NCI-H82 (cell line): ENCODE measurements around the gene TP73.

Experiments used
- DNase-seq: peaks from one replicate; lab custom pipeline; 2025; lab: John Stamatoyannopoulos, UW

The TP73 gene

GRCh38 chr1:3672971-3673361 lies 20.6 kb downstream of the TP73 start:
- DNase-seq, result no peak

DNA sequence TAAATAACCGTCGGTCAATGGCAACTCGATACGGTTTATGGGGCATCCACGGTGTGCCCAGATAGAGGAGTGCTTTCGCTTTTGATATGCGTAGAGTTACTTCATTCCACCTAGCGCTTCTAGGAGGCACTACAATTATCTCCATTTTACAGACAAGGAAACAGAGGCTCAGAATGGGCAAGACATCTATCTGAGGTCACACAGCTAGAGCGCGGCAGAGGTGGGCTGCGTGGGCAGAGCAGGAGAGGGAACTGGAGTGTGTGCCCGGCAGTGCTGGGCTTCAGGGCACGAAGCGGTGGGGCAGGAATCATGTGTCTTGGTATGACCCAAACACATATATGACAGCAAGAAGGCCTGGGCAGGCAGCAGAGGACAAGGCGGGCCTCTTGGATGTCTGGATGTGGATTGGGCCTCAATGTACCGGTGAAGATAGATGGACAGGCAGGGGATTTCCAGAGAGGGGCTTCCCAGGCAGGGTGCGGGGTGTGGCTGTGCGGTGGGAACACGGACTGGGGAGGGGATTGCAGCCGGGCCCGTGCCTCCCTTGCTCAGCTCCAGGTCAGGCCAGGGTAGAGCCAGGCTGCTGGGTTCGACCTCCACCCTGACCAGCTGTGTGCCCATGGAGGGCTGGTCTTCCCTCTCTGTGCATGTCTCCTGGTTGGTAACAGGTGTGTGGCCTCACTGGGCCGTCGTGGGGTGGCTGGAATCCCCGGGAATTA lies 21.2 kb downstream of the TP73 start:
- no peak for DNase-seq

- no peak for DNase-seq
Observed at GRCh38 chr1:3674100-3675094, 22.1 kb downstream of the TP73 start.

GRCh38 chr1:3675436-3675835 lies 23.1 kb downstream of the TP73 start:
- DNase-seq, result no peak

DNA sequence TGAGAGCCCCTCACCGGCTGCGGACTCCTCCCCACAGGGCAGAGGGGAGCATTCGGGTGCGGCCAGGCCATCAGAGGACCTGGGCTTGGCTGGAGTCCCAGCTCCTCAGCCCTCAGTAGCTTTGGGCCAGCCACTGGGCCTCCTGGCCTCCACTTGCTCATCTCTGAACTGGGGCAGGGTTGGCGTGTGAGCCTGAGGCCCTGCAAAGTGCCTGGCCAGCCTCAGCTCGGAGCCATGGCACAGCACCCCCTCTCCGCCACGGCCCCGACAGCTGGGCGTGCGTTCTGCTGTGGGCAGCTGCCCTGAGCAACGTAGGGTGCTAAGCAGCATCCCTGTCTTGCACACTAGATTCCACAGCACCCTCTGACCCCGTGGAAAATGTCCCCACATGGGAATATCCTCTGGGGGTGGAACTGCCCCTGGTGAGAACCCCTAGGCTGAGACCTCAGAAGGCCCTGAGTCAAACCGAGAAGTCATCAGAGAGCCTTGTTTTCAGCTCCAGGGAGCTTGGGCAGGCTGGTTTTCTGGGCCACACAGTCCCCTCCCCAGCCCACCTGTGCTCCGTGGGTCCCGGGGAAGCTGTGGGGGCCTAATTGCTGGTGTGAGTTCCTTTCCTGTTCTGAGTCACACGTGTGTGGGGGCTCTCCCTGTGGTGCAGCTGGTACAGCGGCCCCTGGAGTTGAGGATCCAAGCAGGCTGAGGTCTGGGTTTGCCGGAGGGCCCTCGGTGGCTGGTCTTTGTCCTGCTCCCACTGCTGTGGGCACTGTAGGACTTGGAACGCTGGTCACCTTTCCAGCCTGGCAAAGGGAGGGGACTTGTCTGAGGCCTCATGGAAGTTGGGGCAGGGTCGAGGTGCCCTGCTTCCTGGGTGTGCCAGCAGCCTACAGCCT lies 24.5 kb downstream of the TP73 start:
- DNase-seq, result no peak

- no peak for DNase-seq
Observed at GRCh38 chr1:3677484-3677883, 25.2 kb downstream of the TP73 start.

GRCh38 chr1:3678361-3679097 lies 26.2 kb downstream of the TP73 start:
- no peak for DNase-seq

GRCh38 chr1:3679098-3679555 lies 26.8 kb downstream of the TP73 start:
- no peak for DNase-seq

DNA sequence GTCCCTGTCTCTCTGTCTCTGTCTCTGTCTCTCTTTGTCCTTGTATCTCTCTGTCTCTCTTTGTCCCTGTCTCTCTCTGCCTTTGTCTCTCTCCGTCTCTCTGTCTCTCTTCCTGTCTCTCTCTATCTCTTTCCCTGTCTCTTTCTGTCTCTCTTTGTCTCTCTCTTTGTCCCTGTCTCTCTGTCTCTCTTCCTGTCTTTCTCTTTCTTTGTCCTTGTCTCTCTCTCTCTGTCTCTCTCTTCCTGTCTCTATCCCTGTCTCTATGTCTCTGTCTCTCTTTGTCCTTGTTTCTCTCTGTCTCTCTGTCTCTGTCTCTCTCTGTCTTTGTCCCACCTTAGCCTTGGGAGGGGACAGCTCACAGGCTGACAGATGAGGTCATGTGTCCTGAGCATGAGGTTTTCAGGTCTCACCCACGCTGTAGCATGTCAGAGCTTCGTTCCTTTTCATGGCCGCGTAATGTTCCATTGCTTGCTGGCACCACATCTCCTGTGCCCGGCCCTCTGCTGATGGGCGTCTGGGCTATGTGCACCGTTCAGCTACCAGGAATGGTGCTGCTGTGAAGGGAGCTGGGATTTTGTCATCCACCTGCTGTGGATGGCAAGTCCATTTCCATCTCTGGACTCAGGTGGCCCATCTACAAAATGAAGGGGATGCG lies 27.6 kb downstream of the TP73 start:
- DNase-seq, result no peak

DNA sequence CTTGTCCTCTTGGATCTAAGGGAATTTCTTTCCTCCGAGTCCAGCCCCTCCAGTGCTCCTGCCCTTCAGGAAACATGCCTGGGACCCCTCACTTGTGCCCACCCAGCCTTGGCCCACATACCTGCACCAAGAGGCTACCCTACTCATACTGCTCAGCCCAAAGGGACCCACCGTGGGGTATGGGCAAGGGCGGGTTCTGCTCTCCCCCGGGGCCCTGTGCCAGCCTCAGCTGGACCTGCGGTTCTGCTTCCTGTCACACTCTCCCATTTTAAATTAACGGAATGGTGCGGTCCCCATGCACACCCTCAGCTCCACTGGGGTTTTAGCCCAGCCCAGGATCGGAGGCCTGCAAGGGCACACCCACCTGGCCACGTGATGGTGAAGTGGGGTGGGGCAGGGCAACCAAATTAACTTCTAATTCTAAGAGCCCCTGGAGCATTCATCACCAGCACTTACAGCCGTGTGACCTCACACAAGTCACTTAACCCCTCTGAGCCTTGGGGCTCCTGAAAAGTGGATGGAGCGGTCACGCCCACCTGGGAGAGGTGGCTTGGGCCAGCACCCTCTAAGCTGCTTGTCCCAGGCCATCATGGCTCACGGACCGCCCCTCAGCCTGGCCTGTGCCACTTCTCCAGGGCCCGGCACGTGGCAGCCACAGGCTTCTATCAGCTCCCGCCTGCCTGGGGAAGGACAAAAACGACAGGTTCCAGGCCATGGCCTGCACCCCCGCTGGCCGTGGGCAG lies 28.3 kb downstream of the TP73 start:
- no peak for DNase-seq

GRCh38 chr1:3681231-3681897 lies 29.0 kb downstream of the TP73 start:
- no peak for DNase-seq

GRCh38 chr1:3681898-3682806 lies 29.8 kb downstream of the TP73 start:
- no peak for DNase-seq

DNA sequence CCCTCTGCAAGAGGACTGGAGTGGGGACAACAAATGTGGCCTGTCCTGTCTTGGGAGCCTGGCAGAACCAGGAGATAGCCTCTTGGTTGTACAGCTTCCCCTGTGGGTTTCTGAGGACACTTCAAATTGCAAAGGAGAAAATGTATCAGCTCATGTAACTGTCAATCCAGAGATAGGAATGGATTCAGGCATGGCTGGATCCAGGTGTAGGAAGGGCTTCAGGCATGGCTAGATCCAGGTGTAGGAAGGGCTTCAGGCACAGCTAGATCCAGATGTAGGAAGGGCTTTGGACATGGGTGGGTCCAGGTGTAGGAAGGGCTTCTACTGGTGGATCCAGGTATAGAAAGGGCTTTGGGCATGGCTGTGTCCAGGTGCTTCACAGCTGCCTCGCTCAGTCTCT lies 30.9 kb downstream of the TP73 start:
- DNase-seq, result no peak

GRCh38 chr1:3683992-3684391 lies 31.7 kb downstream of the TP73 start:
- DNase-seq, result peak; percentile 28

DNA sequence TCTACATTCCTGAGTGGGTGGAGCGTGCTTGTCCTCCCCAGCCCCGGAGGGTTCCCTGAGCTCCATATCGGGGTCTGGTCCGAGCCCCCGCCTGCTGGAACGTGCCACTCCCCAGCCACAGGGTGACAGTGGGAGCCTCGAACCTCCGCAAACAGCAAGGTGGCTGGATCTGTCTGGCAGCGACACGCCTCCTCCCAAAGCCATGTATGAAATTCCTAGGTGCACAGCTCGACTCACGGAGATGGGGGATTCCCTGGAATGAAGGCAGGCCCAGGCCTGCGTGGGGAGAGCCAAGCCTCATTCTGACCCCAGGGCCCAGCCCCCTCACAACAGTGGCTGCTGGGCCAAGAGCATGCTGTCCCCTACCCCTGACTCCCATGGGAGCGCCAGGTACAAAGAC lies 32.9 kb downstream of the TP73 start:
- no peak for DNase-seq

GRCh38 chr1:3685906-3686305 lies 33.6 kb downstream of the TP73 start:
- DNase-seq, result no peak

DNA sequence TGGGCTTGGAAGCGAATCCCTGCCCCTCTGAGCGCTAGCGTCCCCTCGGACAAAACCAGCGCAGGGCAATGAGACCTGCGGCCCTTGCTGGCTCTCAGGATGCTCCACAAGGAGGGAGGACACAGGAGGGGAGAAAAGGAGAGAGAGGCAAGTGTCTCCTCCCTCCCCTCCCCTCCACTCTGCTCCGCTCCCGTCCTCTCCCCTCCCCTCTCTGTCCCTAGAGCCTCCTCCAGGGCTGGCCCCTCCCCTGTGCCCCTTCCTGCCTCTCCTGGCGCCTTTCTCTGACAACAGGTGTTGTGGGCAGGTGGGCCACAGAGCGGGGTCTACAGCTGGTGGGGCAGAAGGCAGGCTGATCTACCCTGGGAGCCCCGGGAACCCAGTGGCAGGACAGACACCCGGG lies 35.2 kb downstream of the TP73 start:
- DNase-seq, result no peak

- DNase-seq, result no peak
Observed at GRCh38 chr1:3688356-3689137, 36.2 kb downstream of the TP73 start.
